K562 (cell line): ENCODE results near the gene RASSF7. TPM values are rescaled to one million over a fixed set of nuclear protein-coding genes. Genes with fewer than 3 reads are reported as not detected.

Experiments
- ATAC-seq: fragments of 200-7000 bp; cut with Tn5 transposase; 3 replicates; pipeline ENCODE4 v1.9.1; 2020; ENCODE audit warnings: moderate library complexity
- BruUV-seq: library from RNA; stranded (reverse); fragments of 400-500 nt; replicated peaks from 2 replicates; lab custom pipeline; 2021; lab: Mats Ljungman, UMichigan
- CTCF ChIA-PET: fragments of 300-600 bp; formaldehyde crosslinking; extraction: SDS; loops from one replicate; lab custom pipeline; 2021; ENCODE audit warnings: low intra/inter-chr PET ratio; lab: Yijun Ruan, JAX
- POLR2A ChIA-PET: fragments of 300-600, 350-650 bp; sonication (Branson Sonifier 250); formaldehyde crosslinking; extraction: SDS; loops from one replicate; lab custom pipeline; 2021; ENCODE audit warnings: antibody characterized with exemption, inconsistent platforms; lab: Yijun Ruan, JAX
- DNase-seq, 4 experiments: peaks; one replicate each; pipeline versions ENCODE4 v3.0.0 to v3.0.0-alpha.2; 2011 to 2018; ENCODE audit warnings: low spot score in 3 of 4, mixed read lengths in 3 of 4; ENCODE audit errors: extremely low read depth in 1 of 4
- FAIRE-seq: peaks from 2 replicates; lab custom pipeline; 2011; peaks lifted over from hg19 to GRCh38; lab: Jason Lieb, UNC
- H2AFZ ChIP-seq: 2 replicates; pipeline ENCODE4 v1.6.0; 2011; ENCODE audit warnings: low read depth, low read length, control low read depth, inconsistent platforms
- H3K27ac ChIP-seq: fragments of 200-600 bp; 3 replicates; pipeline ENCODE4 v1.8.0; 2011; ENCODE audit warnings: low read depth, mild to moderate bottlenecking, control low read depth, inconsistent platforms, low read length, moderate library complexity, mixed read lengths; ENCODE audit errors: extremely low read depth
- H3K27me3 ChIP-seq, 2 experiments: fragments of 300-600 bp in 1 of 2; 2 replicates in 1 of 2; 3 replicates in 1 of 2; pipeline versions ENCODE4 v1.6.0 to v1.8.0; 2011; ENCODE audit warnings: inconsistent platforms in 2 of 2, low read length in 2 of 2, mild to moderate bottlenecking in 1 of 2, mixed read lengths in 1 of 2, moderate library complexity in 1 of 2; ENCODE audit not compliant: control insufficient read depth in 2 of 2, insufficient read depth in 2 of 2
- H3K36me3 ChIP-seq: fragments of 300-600 bp; 3 replicates; pipeline ENCODE4 v1.8.0; 2011; ENCODE audit warnings: mild to moderate bottlenecking, low read length, inconsistent platforms; ENCODE audit not compliant: control insufficient read depth, insufficient read depth
- H3K4me1 ChIP-seq, 2 experiments: fragments of 200-600 bp in 1 of 2; replicated peaks in 1 of 2; 2 replicates in 1 of 2; 3 replicates in 1 of 2; pipeline versions ENCODE4 v1.5.1 to v1.8.0; 2011; ENCODE audit warnings: inconsistent platforms in 2 of 2, low read length in 2 of 2, mild to moderate bottlenecking in 1 of 2, mixed read lengths in 1 of 2, moderate library complexity in 1 of 2; ENCODE audit not compliant: control insufficient read depth in 2 of 2, insufficient read depth in 2 of 2
- H3K4me2 ChIP-seq: 2 replicates; pipeline ENCODE4 v1.6.1; 2011; ENCODE audit warnings: low read length, control low read depth, inconsistent platforms, mixed read lengths; ENCODE audit not compliant: insufficient read depth
- H3K4me3 ChIP-seq: fragments of 200-600 bp; sonication (generic), shearing (Covaris generic); 2 replicates; pipeline ENCODE4 v1.5.1; 2016; ENCODE audit warnings: control low read depth, inconsistent platforms
- H3K79me2 ChIP-seq: fragments of 200-600 bp; 3 replicates; pipeline ENCODE4 v1.8.0; 2011; ENCODE audit warnings: low read length, inconsistent platforms; ENCODE audit not compliant: control insufficient read depth, insufficient read depth
- H3K9ac ChIP-seq, 2 experiments: 2 replicates each; pipeline versions ENCODE4 v1.6.0 to v1.6.1; 2011; ENCODE audit warnings: low read depth in 2 of 2, low read length in 2 of 2, control low read depth in 1 of 2, inconsistent platforms in 1 of 2, mild to moderate bottlenecking in 1 of 2, mixed read lengths in 1 of 2; ENCODE audit not compliant: insufficient read depth in 1 of 2
- H3K9me1 ChIP-seq: one replicate; pipeline ENCODE4 v1.6.0; 2011; ENCODE audit warnings: inconsistent platforms, mild to moderate bottlenecking, low read length, moderate library complexity; ENCODE audit not compliant: control insufficient read depth, insufficient read depth
- H3K9me3 ChIP-seq: replicated peaks from 2 replicates; pipeline ENCODE4 v1.5.1; 2011; ENCODE audit warnings: low read depth, low read length, inconsistent platforms; ENCODE audit not compliant: control insufficient read depth, insufficient read depth
- H4K20me1 ChIP-seq: replicated peaks from 2 replicates; pipeline ENCODE4 v1.6.1; 2011; ENCODE audit warnings: low read length, inconsistent platforms, mixed read lengths; ENCODE audit not compliant: control insufficient read depth, insufficient read depth
- CBFB ChIP-seq: sonication (generic); formaldehyde crosslinking; IDR thresholded peaks from 2 replicates; pipeline ENCODE4 v1.4.0; 2020; ENCODE audit warnings: mild to moderate bottlenecking, missing genetic modification reagents
- CREB1 ChIP-seq, 2 experiments: sonication (generic) in 1 of 2; formaldehyde crosslinking in 1 of 2; IDR thresholded peaks; 2 replicates each; pipeline versions ENCODE4 v1.6.1 to v1.8.0; 2012 to 2022; ENCODE audit warnings: inconsistent platforms in 1 of 2, mild to moderate bottlenecking in 1 of 2, missing genetic modification reagents in 1 of 2, moderate library complexity in 1 of 2
- DNMT1 ChIP-seq: fragments of 450-650 bp; IDR thresholded peaks from 2 replicates; pipeline ENCODE4 v1.6.1; 2016; ENCODE audit warnings: antibody characterized with exemption, mild to moderate bottlenecking
- L3MBTL2 ChIP-seq: fragments of 450-650 bp; IDR thresholded peaks from 2 replicates; pipeline ENCODE4 v1.6.1; 2016; ENCODE audit warnings: mild to moderate bottlenecking, moderate library complexity
- NFE2 ChIP-seq: IDR thresholded peaks from 2 replicates; pipeline ENCODE4 v1.6.1; 2014; ENCODE audit warnings: antibody characterized with exemption, low read depth
- POLR2G ChIP-seq: fragments of 200-400 bp; formaldehyde crosslinking; IDR thresholded peaks from 2 replicates; pipeline ENCODE4 v1.6.1; 2017; ENCODE audit warnings: low read depth, mild to moderate bottlenecking, antibody characterized with exemption, low read length, moderate library complexity
- SPI1 ChIP-seq: IDR thresholded peaks from 2 replicates; pipeline ENCODE4 v1.6.1; 2011; ENCODE audit warnings: low read depth, low read length, control low read depth, borderline replicate concordance
- SUPT5H ChIP-seq: fragments of 450-650 bp; IDR thresholded peaks from 2 replicates; pipeline ENCODE4 v1.6.1; 2016
- ZC3H11A ChIP-seq: IDR thresholded peaks from 2 replicates; pipeline ENCODE4 v1.6.1; 2012; ENCODE audit warnings: low read depth, low read length, improper control_type of control experiment
- ZNF695 ChIP-seq: fragments of 450-650 bp; formaldehyde crosslinking; IDR thresholded peaks from 2 replicates; pipeline ENCODE4 v1.4.0; 2020; ENCODE audit warnings: mild to moderate bottlenecking, moderate library complexity
- WGBS: fragments of 100-300 bp; shearing (Covaris generic); methylation state at CpG from one replicate; pipeline ENCODE4 v1.1.6; 2016; ENCODE audit warnings: low coverage, mixed read lengths; ENCODE audit not compliant: insufficient coverage; ENCODE audit errors: missing lambda C conversion rate; 5-methylcytosine and 5-hydroxymethylcytosine counted together
- in situ Hi-C: fragments of 300-500 bp; cut with MboI; formaldehyde crosslinking; loops from 4 replicates; pipeline ENCODE4 v1.15.0; 2018; ENCODE audit warnings: inconsistent platforms, mixed read lengths
- intact Hi-C: fragments of 100-400 bp; cut with micrococcal nuclease; formaldehyde crosslinking; loops from 2 replicates; pipeline ENCODE4 v1.14.2; 2022
- polyA plus RNA-seq, 8 experiments: library from polyadenylated mRNA; depleted of rRNA in 4 of 8; stranded (reverse) in 5 of 8; unstranded in 3 of 8; fragments of >200 nt; fragmentation: Nextera tagmentation in 2 of 8; fragmentation: Illumina TruSeq in 1 of 8; extraction: Ambion mirVana in 2 of 8; extraction: Trizol in 1 of 8; gene quantifications; 2 replicates each; pipeline versions ENCODE4 v1.2.1 to v1.2.3, GENCODE V29; 2011 to 2014; ENCODE audit warnings: inconsistent platforms in 1 of 8, missing spikeins in 1 of 8
- total RNA-seq, 7 experiments: library from RNA; depleted of rRNA in 6 of 7; stranded (reverse); fragments of >200 nt in 6 of 7; fragmentation: Illumina TruSeq in 2 of 7; extraction: Trizol in 2 of 7; gene quantifications; 2 replicates each; pipeline versions ENCODE4 v1.2.1 to v1.2.3, GENCODE V29; 2011 to 2021; ENCODE audit warnings: low replicate concordance in 1 of 7
- TF ChIP-seq, protein P1 (sequence below): fragments of 450-650 bp; formaldehyde crosslinking; IDR thresholded peaks from 2 replicates; pipeline ENCODE4 v1.4.0; 2022; ENCODE audit warnings: missing genetic modification characterization
- TF ChIP-seq, protein P2 (sequence below): sonication (generic); formaldehyde crosslinking; IDR thresholded peaks from 2 replicates; pipeline ENCODE4 v1.8.0; 2022; ENCODE audit warnings: missing genetic modification reagents, mild to moderate bottlenecking, moderate library complexity, borderline replicate concordance
- TF ChIP-seq, protein P3 (sequence below): sonication (generic); formaldehyde crosslinking; IDR thresholded peaks from 2 replicates; pipeline ENCODE4 v1.9.0; 2022; ENCODE audit warnings: mild to moderate bottlenecking, missing genetic modification reagents

RASSF7 gene
- total and polyA plus RNA-seq, 9 of the 15 experiments (the other 6 are each of a cell fraction or from before 2014, with no cell fraction given), result 0.41 to 45.2 (median 18.6) TPM

DNA sequence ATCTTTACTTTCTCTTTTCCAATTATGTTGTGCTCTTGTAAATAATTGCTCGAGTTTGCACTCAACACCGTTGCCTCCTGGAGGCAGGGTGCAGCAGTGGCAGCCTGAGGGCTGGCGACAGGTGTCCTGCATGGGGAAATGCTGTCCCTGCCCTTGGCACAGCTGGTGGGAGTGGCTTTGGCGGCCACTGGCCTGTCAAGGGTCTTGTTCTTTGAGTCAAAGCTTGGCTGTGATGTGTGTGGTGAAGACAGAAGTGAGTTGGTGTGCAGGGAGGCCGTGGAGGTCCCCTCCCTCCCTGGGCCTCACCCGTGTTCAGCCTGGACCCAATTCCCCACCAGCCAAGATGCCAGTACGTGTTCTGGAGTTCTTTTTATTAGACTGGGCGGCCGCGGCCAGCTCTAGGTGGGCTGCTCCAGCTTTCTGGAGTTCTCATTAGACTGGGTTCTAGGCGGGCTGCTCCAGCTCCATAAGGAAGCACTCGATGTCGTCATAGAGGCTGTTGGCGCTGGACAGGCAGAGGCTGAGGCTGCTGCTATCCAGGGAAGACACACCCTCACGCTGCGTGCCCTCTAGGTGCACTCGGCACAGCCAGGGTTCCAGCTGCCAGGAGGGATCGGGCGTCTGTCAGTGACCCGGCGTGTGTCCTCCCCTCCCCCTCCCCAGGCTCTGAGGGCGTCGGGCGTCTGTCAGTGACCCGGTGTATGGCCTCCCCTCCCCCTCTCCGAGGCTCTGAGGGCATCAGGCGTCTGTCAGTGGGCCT, 51.6 kb downstream of the RASSF7 start (continued):
- no peak for TF ChIP-seq ZNF695 (CRISPR knock-in tag)
- no peak for TF ChIP-seq NFE2
- TF ChIP-seq, protein P1, sequence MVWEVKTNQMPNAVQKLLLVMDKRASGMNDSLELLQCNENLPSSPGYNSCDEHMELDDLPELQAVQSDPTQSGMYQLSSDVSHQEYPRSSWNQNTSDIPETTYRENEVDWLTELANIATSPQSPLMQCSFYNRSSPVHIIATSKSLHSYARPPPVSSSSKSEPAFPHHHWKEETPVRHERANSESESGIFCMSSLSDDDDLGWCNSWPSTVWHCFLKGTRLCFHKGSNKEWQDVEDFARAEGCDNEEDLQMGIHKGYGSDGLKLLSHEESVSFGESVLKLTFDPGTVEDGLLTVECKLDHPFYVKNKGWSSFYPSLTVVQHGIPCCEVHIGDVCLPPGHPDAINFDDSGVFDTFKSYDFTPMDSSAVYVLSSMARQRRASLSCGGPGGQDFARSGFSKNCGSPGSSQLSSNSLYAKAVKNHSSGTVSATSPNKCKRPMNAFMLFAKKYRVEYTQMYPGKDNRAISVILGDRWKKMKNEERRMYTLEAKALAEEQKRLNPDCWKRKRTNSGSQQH (CRISPR knock-in tag), result no peak
- TF ChIP-seq DNMT1, result no peak
- peak; percentile 13 for TF ChIP-seq POLR2G
- no peak for TF ChIP-seq SUPT5H

DNA sequence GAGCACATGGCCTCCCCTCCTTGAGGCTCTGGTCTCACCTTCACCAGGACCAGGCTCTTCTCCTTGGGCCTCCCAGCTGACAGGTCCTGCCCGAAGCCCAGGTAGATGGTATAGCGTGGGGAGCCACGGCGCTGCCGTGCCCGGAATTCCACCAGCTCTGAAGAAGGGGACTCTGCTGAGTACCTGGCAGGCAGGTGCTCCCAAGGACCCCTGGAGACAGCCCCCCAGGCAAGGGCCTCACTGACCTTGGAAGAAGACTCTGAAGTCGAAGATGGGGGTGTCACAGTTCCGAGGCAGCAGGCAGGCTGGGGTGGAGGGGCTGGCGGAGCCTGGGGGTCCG, 52.2 kb downstream of the RASSF7 start:
- no peaks in the 10 kb centered on the region for H3K9me3 ChIP-seq
- H3K79me2 ChIP-seq, result peaks cover 9% of the 10 kb centered on the region; the same call in 1 of the 3 replicates
- no peak overlapping the region for H3K4me2 ChIP-seq
- H3K9ac ChIP-seq, result peak overlapping the region in 1 of 2 experiments; percentile 75; a peak in 1 of 4 replicates
- no TSS peak for BruUV-seq
- FAIRE-seq (no peak), DNase-seq (no peak), ATAC-seq (no peak)
- peaks cover 83% of the 10 kb centered on the region; the same call in 2 of the 3 replicates for H3K36me3 ChIP-seq
- TF ChIP-seq SPI1 (no peak), POLR2G (peak; percentile 43; the same call in 1 of the 2 replicates), L3MBTL2 (0 out of 2 replicates have a peak, but pooled peaks have one; percentile 42), CREB1 (IDR thresholded peaks at IDR 0.05) (no peak), CREB1 (CRISPR knock-in tag; IDR thresholded peaks at IDR 0.05) (0 out of 2 replicates have a peak, but pooled peaks have one; percentile 28), CBFB (peak; percentile 34; the same call in 1 of the 2 replicates), ZC3H11A (no peak)
- TF ChIP-seq, protein P2, sequence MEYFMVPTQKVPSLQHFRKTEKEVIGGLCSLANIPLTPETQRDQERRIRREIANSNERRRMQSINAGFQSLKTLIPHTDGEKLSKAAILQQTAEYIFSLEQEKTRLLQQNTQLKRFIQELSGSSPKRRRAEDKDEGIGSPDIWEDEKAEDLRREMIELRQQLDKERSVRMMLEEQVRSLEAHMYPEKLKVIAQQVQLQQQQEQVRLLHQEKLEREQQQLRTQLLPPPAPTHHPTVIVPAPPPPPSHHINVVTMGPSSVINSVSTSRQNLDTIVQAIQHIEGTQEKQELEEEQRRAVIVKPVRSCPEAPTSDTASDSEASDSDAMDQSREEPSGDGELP (CRISPR knock-in tag), result peak; percentile 38; the same call in 1 of the 2 replicates
- TF ChIP-seq, protein P3, sequence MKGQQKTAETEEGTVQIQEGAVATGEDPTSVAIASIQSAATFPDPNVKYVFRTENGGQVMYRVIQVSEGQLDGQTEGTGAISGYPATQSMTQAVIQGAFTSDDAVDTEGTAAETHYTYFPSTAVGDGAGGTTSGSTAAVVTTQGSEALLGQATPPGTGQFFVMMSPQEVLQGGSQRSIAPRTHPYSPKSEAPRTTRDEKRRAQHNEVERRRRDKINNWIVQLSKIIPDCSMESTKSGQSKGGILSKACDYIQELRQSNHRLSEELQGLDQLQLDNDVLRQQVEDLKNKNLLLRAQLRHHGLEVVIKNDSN (CRISPR knock-in tag), result no peak
- H4K20me1 ChIP-seq, result peaks cover 17% of the 10 kb centered on the region
- H3K27ac ChIP-seq, result peak overlapping the region; percentile 56; the same call in 1 of the 3 replicates
- H3K27me3 ChIP-seq, result no peaks in the 10 kb centered on the region
- no peak overlapping the region for H3K4me3 ChIP-seq
- no peak overlapping the region for H2AFZ ChIP-seq
- in situ Hi-C loops (no loop called here), intact Hi-C loops (loop anchor here (10.0 kb wide), 1 partner anchor 58 kb away; no protein-coding TSS in a partner anchor)
- POLR2A ChIA-PET, result interaction anchor here (0.8 kb wide), 1 partner anchor 28 kb away, joined by 3 read pairs; no protein-coding TSS in a partner anchor
- peaks cover 8 to 76% of the 10 kb centered on the region in 2 experiments for H3K4me1 ChIP-seq
- WGBS, result 85% methylated on average over 6 of the region's 10 CpGs
- CTCF ChIA-PET, result no interaction called here
- H3K9me1 ChIP-seq, result peaks cover 1% of the 10 kb centered on the region
